Duodenal mucosa (tissue), 2 donors: ENCODE results near the gene CRTC1.

Experiments used
- H3K27ac ChIP-seq: one replicate; pipeline ENCODE4 v1.7.0; 2013; ENCODE audit warnings: low read depth, low read length
- H3K27me3 ChIP-seq, 2 donors: one replicate each; pipeline ENCODE4 v1.7.0; 2013; ENCODE audit warnings: low read length in 2 of 2, control low read depth in 1 of 2; ENCODE audit not compliant: insufficient read depth in 2 of 2, control insufficient read depth in 1 of 2
- H3K36me3 ChIP-seq, 2 donors: one replicate each; pipeline ENCODE4 v1.7.0; 2013; ENCODE audit warnings: low read length in 2 of 2, control low read depth in 1 of 2; ENCODE audit not compliant: insufficient read depth in 2 of 2, control insufficient read depth in 1 of 2
- H3K4me1 ChIP-seq, 2 donors: one replicate each; pipeline ENCODE4 v1.7.0; 2013; ENCODE audit warnings: low read length in 2 of 2, control low read depth in 1 of 2; ENCODE audit not compliant: insufficient read depth in 2 of 2, control insufficient read depth in 1 of 2
- H3K4me3 ChIP-seq, 2 donors: one replicate each; pipeline ENCODE4 v1.7.0; 2013; ENCODE audit warnings: low read length in 2 of 2, low read depth in 1 of 2
- H3K9ac ChIP-seq, 2 donors: one replicate each; pipeline ENCODE4 v1.7.0; 2013; ENCODE audit warnings: low read length in 2 of 2, low read depth in 1 of 2
- H3K9me3 ChIP-seq, 2 donors: one replicate each; pipeline ENCODE4 v1.7.0; 2013; ENCODE audit warnings: low read length in 2 of 2, control low read depth in 1 of 2; ENCODE audit not compliant: control insufficient read depth in 1 of 2

The CRTC1 gene

DNA sequence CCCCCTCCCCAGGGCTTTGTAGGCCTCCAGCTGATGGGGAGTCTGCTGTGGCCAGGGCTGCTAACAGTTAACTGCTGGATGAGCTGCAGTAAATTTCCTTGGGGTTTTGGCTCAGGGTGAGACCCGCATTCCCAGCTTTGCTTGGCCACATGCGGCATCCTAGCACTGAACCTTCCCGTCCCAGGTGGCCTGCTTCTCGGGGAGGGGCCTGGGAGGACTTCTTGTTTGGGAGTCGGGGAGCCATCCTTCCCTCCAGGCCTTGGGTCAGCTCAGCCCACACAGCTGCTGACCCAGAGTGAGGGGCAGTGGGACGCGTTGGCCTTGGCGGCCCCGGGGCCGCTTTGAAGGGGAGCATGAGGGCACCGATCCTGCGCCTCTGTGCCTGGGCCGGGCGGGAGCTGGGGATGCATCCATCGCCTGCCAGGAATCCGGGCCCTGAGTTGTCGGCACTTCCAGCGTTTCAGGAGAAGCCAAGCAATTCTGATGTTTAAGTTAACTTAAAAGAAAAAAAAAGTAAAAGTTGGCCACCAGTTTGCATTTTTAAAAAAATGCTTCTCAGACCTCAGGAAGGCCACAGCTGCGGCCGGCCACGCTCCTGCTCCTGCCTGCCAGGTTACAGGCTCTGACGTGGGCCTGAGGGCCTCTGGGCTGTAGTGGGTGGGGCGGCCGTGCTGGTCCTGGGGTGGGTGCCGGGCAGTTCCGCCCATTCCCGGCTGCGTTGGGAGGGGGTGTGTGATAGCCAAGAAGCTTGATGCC, 27.7 kb downstream of the CRTC1 start:
- Histone ChIP-seq H3K4me3 (no peak overlapping the region), H3K27me3 (no peaks in the 10 kb centered on the region), H3K4me1 (peaks cover 0 to 9% of the 10 kb centered on the region in 2 donors), H3K36me3 (no peaks in the 10 kb centered on the region), H3K9ac (no peak overlapping the region), H3K9me3 (no peaks in the 10 kb centered on the region), H3K27ac (no peak overlapping the region)

DNA sequence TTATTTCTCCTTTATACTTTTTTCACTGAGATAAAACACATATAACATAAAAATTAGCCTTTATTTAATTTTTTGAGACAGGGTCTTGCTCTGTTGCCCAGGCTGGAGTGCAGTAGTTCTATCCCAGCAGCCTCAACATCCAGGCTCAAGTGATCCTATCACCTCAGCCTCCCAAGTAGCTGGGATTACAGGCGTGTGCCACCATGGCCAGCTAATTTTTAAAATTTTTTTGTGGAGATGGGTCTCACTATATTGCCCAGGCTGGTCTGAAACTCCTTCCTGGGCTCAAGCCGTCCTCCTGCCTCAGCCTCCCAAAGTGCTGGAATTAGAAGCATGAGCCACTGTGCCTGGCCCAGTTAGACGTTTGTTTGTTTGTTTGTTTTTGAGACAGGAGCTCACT, 28.4 kb downstream of the CRTC1 start:
- H3K36me3 ChIP-seq: no peaks in the 10 kb centered on the region
- H3K4me3 ChIP-seq: no peak overlapping the region
- no peak overlapping the region for H3K27ac ChIP-seq
- H3K9me3 ChIP-seq: no peaks in the 10 kb centered on the region
- H3K9ac ChIP-seq: no peak overlapping the region
- H3K27me3 ChIP-seq: no peaks in the 10 kb centered on the region
- H3K4me1 ChIP-seq: peaks cover 0 to 9% of the 10 kb centered on the region in 2 donors

DNA sequence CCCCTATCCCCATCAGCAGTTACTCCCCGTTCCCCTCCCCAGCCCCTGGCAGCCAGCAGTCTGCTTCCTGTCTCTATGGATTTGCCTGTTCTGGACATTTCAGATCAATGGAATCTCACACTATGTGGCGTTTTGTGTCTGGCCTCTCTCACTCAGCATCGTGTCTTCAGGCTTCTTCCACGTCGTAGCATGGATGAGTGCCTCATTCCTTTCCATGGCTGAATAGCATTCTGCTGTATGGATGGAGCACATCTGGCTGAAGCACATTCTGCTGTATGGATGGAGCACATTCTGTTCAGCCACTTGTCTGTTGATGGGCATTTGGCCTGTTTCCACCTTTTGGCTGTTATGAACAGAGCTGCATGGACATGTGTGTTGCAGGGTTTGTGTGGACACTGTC, 29.5 kb downstream of the CRTC1 start:
- Histone ChIP-seq H3K27me3 (no peaks in the 10 kb centered on the region), H3K27ac (no peak overlapping the region), H3K9me3 (no peaks in the 10 kb centered on the region), H3K36me3 (no peaks in the 10 kb centered on the region), H3K9ac (no peak overlapping the region), H3K4me3 (no peak overlapping the region), H3K4me1 (peaks cover 0 to 9% of the 10 kb centered on the region in 2 donors)

DNA sequence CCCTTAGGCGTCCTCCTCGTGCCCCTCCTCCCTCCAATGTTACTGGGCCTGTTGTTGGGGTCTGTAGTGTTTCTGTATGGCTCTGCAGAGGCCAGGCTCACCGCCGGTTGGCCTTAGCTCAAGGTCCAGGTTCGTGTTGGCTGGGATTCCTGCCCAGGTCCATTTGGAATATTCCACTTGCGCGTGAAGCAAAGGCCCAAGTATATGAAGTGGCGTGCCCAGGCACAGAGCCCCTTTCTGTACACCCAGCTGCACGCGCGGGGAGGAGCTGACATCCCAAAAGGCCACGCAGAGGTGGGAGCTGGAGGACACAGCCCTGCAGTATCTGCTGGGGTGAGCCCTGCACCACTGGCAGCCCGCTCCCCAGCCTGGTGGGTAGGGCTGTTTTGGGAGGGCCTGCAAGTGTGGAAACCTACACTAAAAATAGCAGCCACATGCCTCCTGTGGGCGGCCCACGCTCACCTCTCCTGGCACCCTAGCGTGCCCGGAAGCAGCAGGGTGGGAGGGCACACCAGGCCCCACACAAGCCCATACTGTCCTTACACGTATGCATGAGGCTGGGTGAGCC, 30.2 kb downstream of the CRTC1 start:
- Histone ChIP-seq H3K9ac (no peak overlapping the region), H3K36me3 (no peaks in the 10 kb centered on the region), H3K4me1 (peaks cover 0 to 8% of the 10 kb centered on the region in 2 donors), H3K27ac (no peak overlapping the region), H3K9me3 (no peaks in the 10 kb centered on the region), H3K4me3 (no peak overlapping the region), H3K27me3 (no peaks in the 10 kb centered on the region)

DNA sequence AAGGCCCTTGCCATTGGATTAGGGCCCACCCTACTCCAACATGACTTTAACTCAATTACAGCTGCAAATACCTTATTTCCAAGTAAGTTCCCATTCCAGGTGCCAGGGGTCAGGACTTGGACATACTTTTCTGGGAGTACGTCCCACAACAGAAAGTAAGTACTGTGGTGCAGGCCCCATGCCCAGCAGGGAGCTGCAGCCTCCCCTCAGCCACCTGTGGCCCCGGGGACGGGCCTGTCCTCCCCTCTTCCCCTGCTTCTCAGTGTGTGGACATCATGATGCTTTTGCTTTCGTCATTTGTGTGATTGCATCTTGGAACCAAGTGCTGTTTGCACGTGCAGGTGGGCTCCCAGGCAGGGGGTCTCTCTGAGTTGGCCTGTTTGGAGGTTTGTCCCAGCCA, 31.9 kb downstream of the CRTC1 start:
- Histone ChIP-seq H3K27me3 (no peaks in the 10 kb centered on the region), H3K9me3 (no peaks in the 10 kb centered on the region), H3K27ac (no peak overlapping the region), H3K9ac (no peak overlapping the region), H3K4me3 (no peak overlapping the region), H3K4me1 (no peaks in the 10 kb centered on the region), H3K36me3 (no peaks in the 10 kb centered on the region)

DNA sequence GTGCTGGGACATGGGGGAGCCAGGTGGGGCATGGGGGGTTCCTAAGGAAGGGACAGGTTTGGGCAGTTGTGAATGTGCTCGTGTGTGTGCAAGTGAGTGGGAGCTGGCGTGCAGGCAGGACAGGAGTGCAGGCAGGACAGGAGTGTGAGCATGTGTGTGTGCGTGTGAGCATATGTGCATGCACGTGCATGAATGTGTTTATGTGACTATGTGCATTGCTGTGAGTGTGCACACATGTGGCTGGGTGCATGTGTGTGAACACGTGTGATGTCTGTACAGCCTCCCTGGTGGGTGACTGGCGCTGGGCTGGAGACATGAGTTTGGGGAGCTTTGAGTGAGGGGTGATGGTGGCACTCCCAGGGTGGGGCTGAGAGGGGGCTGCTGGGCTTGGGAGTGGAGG, 33.4 kb downstream of the CRTC1 start:
- Histone ChIP-seq H3K9ac (no peak overlapping the region), H3K9me3 (no peaks in the 10 kb centered on the region), H3K27me3 (no peaks in the 10 kb centered on the region), H3K4me1 (no peaks in the 10 kb centered on the region), H3K36me3 (no peaks in the 10 kb centered on the region), H3K4me3 (no peak overlapping the region), H3K27ac (no peak overlapping the region)

DNA sequence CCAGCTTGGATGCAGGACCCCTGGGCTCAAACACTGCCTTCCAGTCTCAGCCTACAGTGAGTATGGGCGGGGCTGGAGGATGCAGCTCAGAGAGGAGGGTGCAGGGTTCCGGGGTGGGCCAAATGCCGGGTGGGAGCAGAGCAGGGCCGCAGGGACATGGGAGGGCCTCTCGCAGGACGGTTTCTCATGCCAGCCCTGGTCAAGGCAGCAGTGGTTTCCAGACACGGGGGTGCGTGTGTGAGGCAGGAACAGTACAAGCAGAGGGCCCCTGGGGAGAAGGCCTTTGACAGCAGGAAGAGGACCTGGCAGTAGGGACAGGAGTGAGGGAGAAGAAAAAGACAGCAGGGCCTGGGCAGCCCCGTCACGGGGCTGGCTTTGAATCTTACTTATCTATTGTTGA, 34.1 kb downstream of the CRTC1 start:
- no peaks in the 10 kb centered on the region for H3K4me1 ChIP-seq
- no peak overlapping the region for H3K9ac ChIP-seq
- H3K9me3 ChIP-seq: no peaks in the 10 kb centered on the region
- H3K4me3 ChIP-seq: no peak overlapping the region
- no peak overlapping the region for H3K27ac ChIP-seq
- peaks cover 0 to 6% of the 10 kb centered on the region in 2 donors for H3K36me3 ChIP-seq
- no peaks in the 10 kb centered on the region for H3K27me3 ChIP-seq

DNA sequence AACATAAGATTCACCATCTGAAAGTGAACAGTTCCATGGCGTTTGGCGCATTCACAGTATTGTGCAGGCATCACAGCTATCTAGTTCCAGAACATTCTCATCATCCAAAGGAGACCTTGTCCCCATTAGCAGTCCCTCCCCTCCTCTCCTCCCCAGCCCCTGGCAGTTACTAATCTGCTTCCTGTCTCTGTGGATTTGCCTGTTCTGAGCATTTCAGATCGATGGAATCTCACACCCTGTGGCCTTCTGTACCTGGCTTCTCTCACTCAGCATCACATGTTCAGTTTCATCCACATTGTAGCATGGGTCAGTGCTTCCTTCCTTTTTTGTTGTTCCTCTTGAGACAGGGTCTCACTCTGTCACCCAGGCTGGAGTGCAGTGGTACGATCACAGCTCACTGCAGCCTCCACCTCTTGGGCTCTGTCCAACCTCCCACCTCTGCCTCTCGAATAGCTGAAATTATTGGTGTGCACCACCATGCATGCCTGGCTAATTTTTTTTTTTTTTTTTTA, 34.6 kb downstream of the CRTC1 start:
- Histone ChIP-seq H3K27me3 (no peaks in the 10 kb centered on the region), H3K4me1 (no peaks in the 10 kb centered on the region), H3K36me3 (peaks cover 0 to 8% of the 10 kb centered on the region in 2 donors), H3K9me3 (no peaks in the 10 kb centered on the region), H3K27ac (no peak overlapping the region), H3K9ac (no peak overlapping the region), H3K4me3 (no peak overlapping the region)

DNA sequence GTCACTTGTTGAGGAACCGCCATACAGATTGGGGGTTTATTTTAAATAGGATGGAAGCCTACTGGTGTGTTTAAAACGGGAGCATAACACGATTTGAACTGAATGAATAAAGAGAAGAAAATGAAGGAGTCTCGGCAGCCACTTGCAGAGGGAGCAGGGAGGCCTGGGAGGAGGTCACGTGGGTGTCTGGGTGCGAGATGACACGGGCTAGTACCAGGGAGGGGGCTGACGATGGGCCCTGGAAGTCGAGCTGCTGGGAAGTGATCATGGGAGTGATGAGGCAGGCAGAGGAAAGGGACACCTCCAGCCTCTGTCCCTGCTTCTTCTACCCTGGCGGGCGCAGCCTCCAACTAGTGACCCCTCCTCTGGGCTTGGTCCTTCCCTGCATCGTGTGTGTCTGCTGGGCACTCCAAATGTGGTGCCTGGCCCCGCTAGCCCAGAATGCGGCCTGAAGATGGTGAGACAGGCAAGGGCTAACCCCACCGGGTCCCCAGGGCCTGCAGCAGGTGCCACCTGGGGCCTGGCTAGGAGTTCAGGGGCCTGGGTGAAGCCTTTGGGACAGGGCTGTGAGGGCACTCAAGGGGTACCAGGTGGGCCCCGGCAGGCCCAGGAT, 35.5 kb downstream of the CRTC1 start:
- Histone ChIP-seq H3K36me3 (peaks cover 0 to 8% of the 10 kb centered on the region in 2 donors), H3K9ac (no peak overlapping the region), H3K27me3 (no peaks in the 10 kb centered on the region), H3K27ac (no peak overlapping the region), H3K4me3 (no peak overlapping the region), H3K4me1 (no peaks in the 10 kb centered on the region), H3K9me3 (no peaks in the 10 kb centered on the region)

DNA sequence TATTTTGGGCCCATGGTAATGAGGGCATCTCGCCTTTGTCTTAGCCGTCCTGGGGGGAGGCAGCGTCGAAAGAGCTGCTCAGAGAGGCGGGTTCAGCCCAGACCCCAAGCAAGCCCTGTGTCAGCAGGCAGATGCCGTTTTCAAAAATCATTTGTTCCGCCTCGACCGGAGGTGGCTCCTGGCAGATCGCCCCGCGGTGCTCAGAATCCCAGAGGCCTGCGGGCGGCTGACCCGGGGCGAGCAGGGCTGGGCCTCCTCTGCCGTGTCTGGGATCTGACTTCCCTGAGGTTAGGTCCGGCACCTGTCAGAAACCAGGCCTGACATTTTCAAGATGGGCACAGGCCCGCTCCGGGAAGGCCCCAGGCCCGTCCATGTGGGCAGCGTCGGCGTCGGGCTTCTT, 36.1 kb downstream of the CRTC1 start:
- no peaks in the 10 kb centered on the region for H3K9me3 ChIP-seq
- no peak overlapping the region for H3K4me3 ChIP-seq
- H3K9ac ChIP-seq: no peak overlapping the region
- H3K36me3 ChIP-seq: peaks cover 0 to 8% of the 10 kb centered on the region in 2 donors
- no peaks in the 10 kb centered on the region for H3K4me1 ChIP-seq
- no peak overlapping the region for H3K27ac ChIP-seq
- no peaks in the 10 kb centered on the region for H3K27me3 ChIP-seq
